Gastrocnemius medialis (tissue), 4 donors: Measurements from ENCODE around the gene TEX55.

Experiments used
- POLR2A ChIP-seq, 2 donors: fragments of 450-650 bp; IDR thresholded peaks; one replicate each; pipeline ENCODE4 v1.6.1; 2017; ENCODE audit warnings: antibody characterized with exemption in 2 of 2, mild to moderate bottlenecking in 2 of 2, moderate library complexity in 2 of 2
- TF ChIP-seq, protein P1 (sequence below), 5 experiments: fragments of 450-650 bp in 3 of 5; fragments of 200-600 bp in 2 of 5; sonication (generic) in 2 of 5; IDR thresholded peaks in 4 of 5; conservative IDR thresholded peaks in 1 of 5; 1 replicate in 4 of 5; 2 replicates in 1 of 5; pipeline ENCODE4 v1.5.1; 2016 to 2019; ENCODE audit warnings: antibody characterized with exemption in 5 of 5, mild to moderate bottlenecking in 3 of 5, moderate library complexity in 3 of 5

DNA sequence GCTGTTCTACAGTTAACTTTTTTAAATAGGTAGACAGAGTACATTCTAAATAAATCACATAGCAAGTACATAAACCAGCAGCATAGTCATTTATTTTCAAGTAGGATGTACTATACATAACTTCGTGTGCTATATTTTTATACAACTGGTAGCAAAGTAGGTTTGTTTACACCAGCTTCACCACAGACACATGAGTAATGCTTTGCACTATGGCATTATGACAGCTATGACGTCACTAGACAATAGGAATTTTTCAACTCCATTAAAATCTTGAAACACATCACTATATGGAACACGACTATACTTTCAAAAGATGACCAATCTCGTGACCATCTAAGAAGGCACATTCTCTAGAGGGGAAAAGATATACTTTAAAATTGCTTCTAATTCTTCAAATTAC is 3.5 kb downstream of the TEX55 start:
- TF ChIP-seq, protein P1, sequence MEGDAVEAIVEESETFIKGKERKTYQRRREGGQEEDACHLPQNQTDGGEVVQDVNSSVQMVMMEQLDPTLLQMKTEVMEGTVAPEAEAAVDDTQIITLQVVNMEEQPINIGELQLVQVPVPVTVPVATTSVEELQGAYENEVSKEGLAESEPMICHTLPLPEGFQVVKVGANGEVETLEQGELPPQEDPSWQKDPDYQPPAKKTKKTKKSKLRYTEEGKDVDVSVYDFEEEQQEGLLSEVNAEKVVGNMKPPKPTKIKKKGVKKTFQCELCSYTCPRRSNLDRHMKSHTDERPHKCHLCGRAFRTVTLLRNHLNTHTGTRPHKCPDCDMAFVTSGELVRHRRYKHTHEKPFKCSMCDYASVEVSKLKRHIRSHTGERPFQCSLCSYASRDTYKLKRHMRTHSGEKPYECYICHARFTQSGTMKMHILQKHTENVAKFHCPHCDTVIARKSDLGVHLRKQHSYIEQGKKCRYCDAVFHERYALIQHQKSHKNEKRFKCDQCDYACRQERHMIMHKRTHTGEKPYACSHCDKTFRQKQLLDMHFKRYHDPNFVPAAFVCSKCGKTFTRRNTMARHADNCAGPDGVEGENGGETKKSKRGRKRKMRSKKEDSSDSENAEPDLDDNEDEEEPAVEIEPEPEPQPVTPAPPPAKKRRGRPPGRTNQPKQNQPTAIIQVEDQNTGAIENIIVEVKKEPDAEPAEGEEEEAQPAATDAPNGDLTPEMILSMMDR (IDR thresholded peaks at IDR 0.05 in 4 of 5, conservative IDR thresholded peaks at IDR 0.05 in 1 of 5), result no peak
- no peak for TF ChIP-seq POLR2A (IDR thresholded peaks at IDR 0.05)
